Stimulated activated naive CD4-positive, alpha-beta T cell (primary cell): ENCODE data around the gene ZMAT5.
"Not testable (repeated sequence)": the region's sequence is repeated elsewhere in the genome, so short reads cannot be mapped to it uniquely, and the experiment has no call there.

Source experiments
- DNase-seq, 6 experiments: peaks; one replicate each; lab custom pipeline; 2025; lab: John Stamatoyannopoulos, UW

The ZMAT5 gene

GRCh38 chr22:29786031-29786430 is 19.2 kb upstream of the ZMAT5 start:
- no peak for DNase-seq

GRCh38 chr22:29784451-29785361 is 17.9 kb upstream of the ZMAT5 start:
- no peak for DNase-seq

- DNase-seq = no peak
These were observed 15.4 kb upstream of the ZMAT5 start for GRCh38 chr22:29782061-29782845.

GRCh38 chr22:29780748-29781676 is 14.2 kb upstream of the ZMAT5 start:
- DNase-seq = no peak

- DNase-seq = no peak
These were observed 13.4 kb upstream of the ZMAT5 start for GRCh38 chr22:29780220-29780619.

- no peak for DNase-seq
These were observed 6.4 kb upstream of the ZMAT5 start for GRCh38 chr22:29773233-29773632.

- no peak for DNase-seq
These were observed 5.4 kb upstream of the ZMAT5 start for GRCh38 chr22:29772170-29772641.

- DNase-seq = no peak
These were observed 3.0 kb upstream of the ZMAT5 start for GRCh38 chr22:29769723-29770321.

- DNase-seq = no peak
These were observed 1.4 kb upstream of the ZMAT5 start for GRCh38 chr22:29768052-29768693.

GRCh38 chr22:29767171-29768051 is 604 bp upstream of the ZMAT5 start, which contains the start of gene UQCR10:
TSS of gene UQCR10 (plus strand) at chr22:29767369. CDS start at chr22:29767399, 30 bp downstream.
- peak; percentile 84 to 99 (median 93) for DNase-seq

GRCh38 chr22:29765905-29766631 is 739 bp downstream of the ZMAT5 start:
- DNase-seq = peak in 1 of 6 experiments; percentile 33

GRCh38 chr22:29762263-29762662 is 4.5 kb downstream of the ZMAT5 start:
- no peak for DNase-seq

- no peak for DNase-seq
These were observed 7.8 kb downstream of the ZMAT5 start for GRCh38 chr22:29758959-29759358.

- no peak for DNase-seq
These were observed 8.7 kb downstream of the ZMAT5 start for GRCh38 chr22:29758068-29758622.

- no peak for DNase-seq
These were observed 9.7 kb downstream of the ZMAT5 start for GRCh38 chr22:29757096-29757495.

- DNase-seq = no peak
These were observed 10.5 kb downstream of the ZMAT5 start for GRCh38 chr22:29756341-29756740.

GRCh38 chr22:29755889-29756288 is 10.9 kb downstream of the ZMAT5 start:
- DNase-seq = no peak

GRCh38 chr22:29754658-29755395 is 12.0 kb downstream of the ZMAT5 start:
- DNase-seq = not testable (repeated sequence)
